Keratinocyte (primary cell): ENCODE measurements around the gene REX1BD. TPM values are rescaled to one million over a fixed set of nuclear protein-coding genes. Genes with fewer than 3 reads are reported as not detected.

ENCODE experiments used
- DNase-seq: peaks from one replicate; pipeline ENCODE4 v3.0.0-alpha.2; 2011; ENCODE audit warnings: low read depth, missing footprints, low spot score
- FAIRE-seq: peaks from 2 replicates; lab custom pipeline; 2011; peaks lifted over from hg19 to GRCh38; lab: Jason Lieb, UNC
- H2AFZ ChIP-seq: 2 replicates; pipeline ENCODE4 v1.6.0; 2012; ENCODE audit warnings: low read length, control low read depth, inconsistent platforms; ENCODE audit not compliant: control insufficient read depth
- H3K27ac ChIP-seq: 2 replicates; pipeline ENCODE4 v1.5.1; 2011; ENCODE audit warnings: low read length; ENCODE audit not compliant: control insufficient read depth, insufficient read depth
- H3K27me3 ChIP-seq: 3 replicates; pipeline ENCODE4 v1.6.0; 2011; ENCODE audit warnings: low read length; ENCODE audit not compliant: control insufficient read depth, insufficient read depth; ENCODE audit errors: extremely low read depth
- H3K36me3 ChIP-seq, 2 experiments: 2 replicates in 1 of 2; 3 replicates in 1 of 2; pipeline ENCODE4 v1.5.1; 2011; ENCODE audit warnings: low read length in 2 of 2, mild to moderate bottlenecking in 1 of 2; ENCODE audit not compliant: control insufficient read depth in 2 of 2, insufficient read depth in 2 of 2; ENCODE audit errors: extremely low read depth in 1 of 2
- H3K4me1 ChIP-seq: 3 replicates; pipeline ENCODE4 v1.5.1; 2011; ENCODE audit warnings: low read length; ENCODE audit not compliant: control insufficient read depth, insufficient read depth; ENCODE audit errors: extremely low read depth
- H3K4me2 ChIP-seq: 3 replicates; pipeline ENCODE4 v1.6.0; 2011; ENCODE audit warnings: low read depth, low read length; ENCODE audit not compliant: control insufficient read depth, insufficient read depth; ENCODE audit errors: extremely low read depth
- H3K4me3 ChIP-seq, 3 experiments: fragments of 200-600 bp in 1 of 3; sonication (generic) in 1 of 3; 2 replicates in 2 of 3; 3 replicates in 1 of 3; pipeline ENCODE4 v1.5.1; 2011 to 2016; ENCODE audit warnings: low read length in 3 of 3, mild to moderate bottlenecking in 3 of 3, control low read depth in 2 of 3, inconsistent platforms in 1 of 3, low read depth in 1 of 3, mixed read lengths in 1 of 3, mixed run types in 1 of 3, moderate library complexity in 1 of 3; ENCODE audit not compliant: control insufficient read depth in 2 of 3, insufficient read depth in 2 of 3; ENCODE audit errors: extremely low read depth in 1 of 3
- H3K79me2 ChIP-seq: 2 replicates; pipeline ENCODE4 v1.6.0; 2012; ENCODE audit warnings: low read length; ENCODE audit not compliant: control insufficient read depth, insufficient read depth
- H3K9ac ChIP-seq: 3 replicates; pipeline ENCODE4 v1.6.0; 2011; ENCODE audit warnings: low read length; ENCODE audit not compliant: control insufficient read depth, insufficient read depth; ENCODE audit errors: extremely low read depth
- H3K9me1 ChIP-seq: 3 replicates; pipeline ENCODE4 v1.6.0; 2011; ENCODE audit warnings: low read length; ENCODE audit not compliant: control insufficient read depth, insufficient read depth; ENCODE audit errors: extremely low read depth
- H3K9me3 ChIP-seq: 2 replicates; pipeline ENCODE4 v1.5.1; 2012; ENCODE audit warnings: low read depth, low read length; ENCODE audit not compliant: control insufficient read depth
- H4K20me1 ChIP-seq: 3 replicates; pipeline ENCODE4 v1.6.0; 2011; ENCODE audit warnings: low read length; ENCODE audit not compliant: control insufficient read depth, insufficient read depth; ENCODE audit errors: extremely low read depth
- EZH2 ChIP-seq: IDR thresholded peaks from one replicate; pipeline ENCODE4 v1.6.1; 2012; ENCODE audit warnings: inconsistent platforms, mild to moderate bottlenecking, low read length, moderate library complexity
- dilution Hi-C: fragments of 300-500 bp; cut with MboI; formaldehyde crosslinking; loops from one replicate; pipeline ENCODE4 v1.7.0; 2020; ENCODE audit warnings: low sequenced_read_pairs; ENCODE audit not compliant: extremely low pct_ligation_motif_present
- polyA plus RNA-seq, 5 experiments: library from polyadenylated mRNA; depleted of rRNA in 3 of 5; stranded (reverse) in 3 of 5; stranded (forward) in 1 of 5; unstranded in 1 of 5; fragments of >200 nt; gene quantifications; 1 replicate in 1 of 5; 2 replicates in 3 of 5; 3 replicates in 1 of 5; pipeline versions ENCODE4 v1.2.1 to v1.2.3, GENCODE V29; 2011 to 2012; ENCODE audit warnings: missing spikeins in 2 of 5, low read depth in 1 of 5, low replicate concordance in 1 of 5
- TF ChIP-seq, protein P1 (sequence below), 3 experiments: IDR thresholded peaks in 1 of 3; conservative IDR thresholded peaks in 1 of 3; optimal IDR thresholded peaks in 1 of 3; 2 replicates in 2 of 3; 3 replicates in 1 of 3; pipeline versions ENCODE3 to v1.5.1; 2011; ENCODE audit warnings: low read length in 3 of 3, mild to moderate bottlenecking in 3 of 3, moderate library complexity in 2 of 3, control low read depth in 1 of 3, inconsistent platforms in 1 of 3; ENCODE audit not compliant: insufficient read depth in 2 of 3; ENCODE audit errors: extremely low read depth in 1 of 3

Gene REX1BD
- polyA plus RNA-seq, 1 donor (not counting 4 experiments of a cell fraction or from before 2014, with no cell fraction given), result 31.9 TPM

DNA sequence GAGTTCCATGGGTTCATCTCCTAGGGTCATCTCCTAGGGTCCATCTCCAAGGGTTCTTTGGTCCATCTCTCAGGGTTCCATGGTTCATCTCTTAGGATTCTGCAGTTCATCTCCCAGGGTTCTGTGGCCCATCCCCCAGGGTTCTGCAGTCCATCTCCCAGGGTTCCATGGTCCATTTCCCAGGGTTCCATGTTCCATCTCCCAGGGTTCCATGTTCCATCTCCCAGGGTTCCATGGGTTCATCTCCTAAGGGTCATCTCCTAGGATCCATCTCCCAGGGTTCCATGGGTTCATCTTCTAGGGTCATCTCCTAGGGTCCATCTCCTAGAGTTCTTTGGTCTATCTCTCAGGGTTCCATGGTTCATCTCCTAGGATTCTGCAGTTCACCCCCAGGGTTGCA is 29.0 kb downstream of the REX1BD start:
- dilution Hi-C loops, result no loop called here
- H3K4me3 ChIP-seq, result no peak overlapping the region
- H3K79me2 ChIP-seq, result no peaks in the 10 kb centered on the region
- no peak for FAIRE-seq
- H3K36me3 ChIP-seq, result no peaks in the 10 kb centered on the region
- no peak overlapping the region for H3K4me2 ChIP-seq
- H4K20me1 ChIP-seq, result no peaks in the 10 kb centered on the region
- DNase-seq, result no peak
- H3K4me1 ChIP-seq, result no peaks in the 10 kb centered on the region
- H3K27ac ChIP-seq, result no peak overlapping the region
- no peaks in the 10 kb centered on the region for H3K9me1 ChIP-seq
- no peak overlapping the region for H2AFZ ChIP-seq
- H3K9me3 ChIP-seq, result no peaks in the 10 kb centered on the region
- no peak for TF ChIP-seq EZH2
- TF ChIP-seq, protein P1, sequence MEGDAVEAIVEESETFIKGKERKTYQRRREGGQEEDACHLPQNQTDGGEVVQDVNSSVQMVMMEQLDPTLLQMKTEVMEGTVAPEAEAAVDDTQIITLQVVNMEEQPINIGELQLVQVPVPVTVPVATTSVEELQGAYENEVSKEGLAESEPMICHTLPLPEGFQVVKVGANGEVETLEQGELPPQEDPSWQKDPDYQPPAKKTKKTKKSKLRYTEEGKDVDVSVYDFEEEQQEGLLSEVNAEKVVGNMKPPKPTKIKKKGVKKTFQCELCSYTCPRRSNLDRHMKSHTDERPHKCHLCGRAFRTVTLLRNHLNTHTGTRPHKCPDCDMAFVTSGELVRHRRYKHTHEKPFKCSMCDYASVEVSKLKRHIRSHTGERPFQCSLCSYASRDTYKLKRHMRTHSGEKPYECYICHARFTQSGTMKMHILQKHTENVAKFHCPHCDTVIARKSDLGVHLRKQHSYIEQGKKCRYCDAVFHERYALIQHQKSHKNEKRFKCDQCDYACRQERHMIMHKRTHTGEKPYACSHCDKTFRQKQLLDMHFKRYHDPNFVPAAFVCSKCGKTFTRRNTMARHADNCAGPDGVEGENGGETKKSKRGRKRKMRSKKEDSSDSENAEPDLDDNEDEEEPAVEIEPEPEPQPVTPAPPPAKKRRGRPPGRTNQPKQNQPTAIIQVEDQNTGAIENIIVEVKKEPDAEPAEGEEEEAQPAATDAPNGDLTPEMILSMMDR (optimal IDR thresholded peaks at IDR 0.05 in 1 of 3, IDR thresholded peaks at IDR 0.05 in 1 of 3, conservative IDR thresholded peaks at IDR 0.05 in 1 of 3; ENCODE audit: extremely low read depth in 1 of 3, insufficient read depth in 2 of 3, low read length in 3 of 3), result no peak
- H3K9ac ChIP-seq, result no peak overlapping the region
- H3K27me3 ChIP-seq, result peaks cover 22% of the 10 kb centered on the region

DNA sequence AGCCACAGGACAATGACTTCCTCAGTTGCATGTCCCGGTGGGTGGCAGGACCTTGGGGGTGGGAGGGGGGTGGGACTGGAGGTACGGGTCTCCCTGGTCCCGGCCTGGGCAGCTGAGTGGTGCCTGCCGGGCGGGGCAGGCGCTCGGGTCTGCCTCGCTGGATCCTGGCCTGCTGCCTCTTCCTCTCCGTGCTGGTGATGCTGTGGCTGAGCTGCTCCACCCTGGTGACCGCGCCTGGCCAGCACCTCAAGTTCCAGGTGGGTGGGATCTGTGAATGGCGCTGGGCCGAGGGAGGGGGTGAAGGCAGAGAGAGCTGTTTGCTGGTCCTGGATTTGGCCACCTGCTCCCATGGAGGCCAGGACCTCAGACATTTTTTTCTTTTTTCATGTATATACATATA is 29.6 kb downstream of the REX1BD start:
- no peak overlapping the region for H2AFZ ChIP-seq
- no peak overlapping the region for H3K4me2 ChIP-seq
- TF ChIP-seq, protein P1 (optimal IDR thresholded peaks at IDR 0.05 in 1 of 3, IDR thresholded peaks at IDR 0.05 in 1 of 3, conservative IDR thresholded peaks at IDR 0.05 in 1 of 3; ENCODE audit: extremely low read depth in 1 of 3, insufficient read depth in 2 of 3, low read length in 3 of 3), result no peak
- TF ChIP-seq EZH2, result no peak
- no peaks in the 10 kb centered on the region for H3K4me1 ChIP-seq
- H3K4me3 ChIP-seq, result no peak overlapping the region
- no peaks in the 10 kb centered on the region for H4K20me1 ChIP-seq
- dilution Hi-C loops, result no loop called here
- no peak for FAIRE-seq
- H3K27ac ChIP-seq, result no peak overlapping the region
- peaks cover 15% of the 10 kb centered on the region for H3K27me3 ChIP-seq
- no peaks in the 10 kb centered on the region for H3K36me3 ChIP-seq
- no peak for DNase-seq
- no peak overlapping the region for H3K9ac ChIP-seq
- no peaks in the 10 kb centered on the region for H3K9me3 ChIP-seq
- no peaks in the 10 kb centered on the region for H3K79me2 ChIP-seq
- H3K9me1 ChIP-seq, result no peaks in the 10 kb centered on the region
